ENCODE measurements around the gene HIVEP2. TPM values are rescaled to one million over a fixed set of nuclear protein-coding genes. Genes with fewer than 3 reads are reported as not detected.

HIVEP2 gene
- total and polyA plus RNA-seq, 4 donors, result 3.0 to 23.8 (median 11.2) TPM

- DNase-seq (no peak), ATAC-seq (ENCODE audit: insufficient read depth, low FRiP score) (no peak)
- 98 to 99% methylated on average over 1 of the region's 1 CpG for WGBS, 2 donors
- H3K9me3 ChIP-seq (ENCODE audit: control insufficient read depth in 4 of 4, insufficient read depth in 3 of 4, low read length in 3 of 4), result no peaks in the 10 kb centered on the region
- no peak overlapping the region for H3K4me3 ChIP-seq
- no peak overlapping the region for H3K27ac ChIP-seq (ENCODE audit: low read depth in 1 of 2, low read length in 1 of 2)
- H3K27me3 ChIP-seq (ENCODE audit: control insufficient read depth in 3 of 3, insufficient read depth in 3 of 3, low read length in 2 of 3), result no peaks in the 10 kb centered on the region
- no peak for TF ChIP-seq CTCF (IDR thresholded peaks at IDR 0.05; ENCODE audit: control extremely low read depth, extremely low read depth)
- H3K9ac ChIP-seq (ENCODE audit: insufficient read depth in 1 of 2, low read length in 2 of 2), result no peak overlapping the region
- H3K36me3 ChIP-seq (ENCODE audit: control insufficient read depth in 4 of 4, insufficient read depth in 4 of 4, low read length in 4 of 4), result no peaks in the 10 kb centered on the region
- H3K4me1 ChIP-seq (ENCODE audit: control insufficient read depth in 5 of 5, insufficient read depth in 5 of 5, low read length in 5 of 5), result peaks cover 8 to 39% (median 22%) of the 10 kb centered on the region in 5 donors
Observed at GRCh38 chr6:142825760-142826159, 119.2 kb downstream of the HIVEP2 start.

- no peaks in the 10 kb centered on the region for H3K27me3 ChIP-seq (ENCODE audit: control insufficient read depth in 3 of 3, insufficient read depth in 3 of 3, low read length in 2 of 3)
- no peak overlapping the region for H3K27ac ChIP-seq (ENCODE audit: low read depth in 1 of 2, low read length in 1 of 2)
- no peak overlapping the region for H3K4me3 ChIP-seq
- WGBS, 2 donors, result 71 to 81% methylated on average over 3 of the region's 3 CpGs
- H3K4me1 ChIP-seq (ENCODE audit: control insufficient read depth in 5 of 5, insufficient read depth in 5 of 5, low read length in 5 of 5), result peaks cover 8 to 50% (median 30%) of the 10 kb centered on the region in 5 donors
- DNase-seq (peak; percentile 58 to 90 (median 67)), ATAC-seq (ENCODE audit: insufficient read depth, low FRiP score) (no peak)
- peak overlapping the region in 1 of 2 donors; percentile 70 for H3K9ac ChIP-seq (ENCODE audit: insufficient read depth in 1 of 2, low read length in 2 of 2)
- H3K9me3 ChIP-seq (ENCODE audit: control insufficient read depth in 4 of 4, insufficient read depth in 3 of 4, low read length in 3 of 4), result no peaks in the 10 kb centered on the region
- TF ChIP-seq CTCF (IDR thresholded peaks at IDR 0.05; ENCODE audit: control extremely low read depth, extremely low read depth), result no peak
- H3K36me3 ChIP-seq (ENCODE audit: control insufficient read depth in 4 of 4, insufficient read depth in 4 of 4, low read length in 4 of 4), result no peaks in the 10 kb centered on the region
Observed at GRCh38 chr6:142824426-142824825, 120.5 kb downstream of the HIVEP2 start.

- DNase-seq, result peak in 1 of 3 donors; percentile 43
- Histone ChIP-seq H3K4me3 (no peak overlapping the region), H3K27ac (ENCODE audit: low read depth in 1 of 2, low read length in 1 of 2) (no peak overlapping the region), H3K9me3 (ENCODE audit: control insufficient read depth in 4 of 4, insufficient read depth in 3 of 4, low read length in 3 of 4) (no peaks in the 10 kb centered on the region), H3K36me3 (ENCODE audit: control insufficient read depth in 4 of 4, insufficient read depth in 4 of 4, low read length in 4 of 4) (no peaks in the 10 kb centered on the region), H3K4me1 (ENCODE audit: control insufficient read depth in 5 of 5, insufficient read depth in 5 of 5, low read length in 5 of 5) (peaks cover 8 to 54% (median 29%) of the 10 kb centered on the region in 5 donors), H3K9ac (ENCODE audit: insufficient read depth in 1 of 2, low read length in 2 of 2) (no peak overlapping the region), H3K27me3 (ENCODE audit: control insufficient read depth in 3 of 3, insufficient read depth in 3 of 3, low read length in 2 of 3) (no peaks in the 10 kb centered on the region)
- no peak for TF ChIP-seq CTCF (IDR thresholded peaks at IDR 0.05; ENCODE audit: control extremely low read depth, extremely low read depth)
- WGBS, 2 donors, result 75 to 83% methylated on average over 10 of the region's 10 CpGs
- ATAC-seq (ENCODE audit: insufficient read depth, low FRiP score), result no peak
Observed at GRCh38 chr6:142823256-142823902, 121.6 kb downstream of the HIVEP2 start.

- Histone ChIP-seq H3K4me3 (no peak overlapping the region), H3K27ac (ENCODE audit: low read depth in 1 of 2, low read length in 1 of 2) (no peak overlapping the region), H3K4me1 (ENCODE audit: control insufficient read depth in 5 of 5, insufficient read depth in 5 of 5, low read length in 5 of 5) (peaks cover 8 to 54% (median 29%) of the 10 kb centered on the region in 5 donors), H3K36me3 (ENCODE audit: control insufficient read depth in 4 of 4, insufficient read depth in 4 of 4, low read length in 4 of 4) (no peaks in the 10 kb centered on the region), H3K9me3 (ENCODE audit: control insufficient read depth in 4 of 4, insufficient read depth in 3 of 4, low read length in 3 of 4) (no peaks in the 10 kb centered on the region), H3K9ac (ENCODE audit: insufficient read depth in 1 of 2, low read length in 2 of 2) (no peak overlapping the region), H3K27me3 (ENCODE audit: control insufficient read depth in 3 of 3, insufficient read depth in 3 of 3, low read length in 2 of 3) (no peaks in the 10 kb centered on the region)
- WGBS, 2 donors, result 61 to 69% methylated on average over 3 of the region's 3 CpGs
- TF ChIP-seq CTCF (IDR thresholded peaks at IDR 0.05; ENCODE audit: control extremely low read depth, extremely low read depth), result no peak
- ATAC-seq (ENCODE audit: insufficient read depth, low FRiP score) (no peak), DNase-seq (no peak)
Observed at GRCh38 chr6:142822842-142823241, 122.1 kb downstream of the HIVEP2 start.

Measured in lung (tissue), 12 donors.